ENCODE results near the gene FAM13A. TPM values are rescaled to one million over a fixed set of nuclear protein-coding genes. Genes with fewer than 3 reads are reported as not detected.

The FAM13A gene
- total and polyA plus RNA-seq, 2 of the 4 experiments (the other 2 are of a cell fraction), result 13.1 to 22.0 TPM

GRCh38 chr4:88999392-88999930, 57.5 kb downstream of the FAM13A start:
- H3K14ac ChIP-seq (replicated peaks; ENCODE audit: low read depth, low read length), result no peak overlapping the region
- peaks cover 3% of the 10 kb centered on the region; the same call in 1 of the 2 replicates for H3K36me3 ChIP-seq (ENCODE audit: control insufficient read depth, insufficient read depth, low read length)
- no peak overlapping the region for H3K56ac ChIP-seq (ENCODE audit: extremely low read depth, insufficient read depth, low read length)
- no peaks in the 10 kb centered on the region for H3K4me1 ChIP-seq (ENCODE audit: control insufficient read depth, insufficient read depth, low read length)
- H2BK20ac ChIP-seq (ENCODE audit: low read depth, low read length), result no peak overlapping the region
- H3K4me2 ChIP-seq (ENCODE audit: low read depth, low read length), result no peak overlapping the region
- no peak overlapping the region for H3K23ac ChIP-seq (ENCODE audit: low read depth, low read length)
- dilution Hi-C loops (cut with HindIII; ENCODE audit: low sequenced_read_pairs, unreplicated experiment) (no loop called here), intact Hi-C loops (cut with micrococcal nuclease) (no loop called here), in situ Hi-C loops (cut with MboI; ENCODE audit: low sequenced_read_pairs) (no loop called here)
- no CpG with 5 or more reads among the region's 2 CpGs for WGBS, 2 experiments (ENCODE audit: extremely low coverage in 2 of 2, insufficient read length in 1 of 2)
- no peak overlapping the region for H2AFZ ChIP-seq (replicated peaks; ENCODE audit: low read length, poor library complexity)
- no peak overlapping the region for H2AK9ac ChIP-seq (replicated peaks; ENCODE audit: low read depth, low read length, poor library complexity)
- no peaks in the 10 kb centered on the region for H3K27me3 ChIP-seq (ENCODE audit: control insufficient read depth, insufficient read depth, low read length)
- H2BK120ac ChIP-seq (ENCODE audit: low read depth, low read length), result no peak overlapping the region
- ChIA-PET POLR2A (ENCODE audit: unreplicated experiment) (interaction anchor here (0.5 kb wide), 1 partner anchor 26 kb away, joined by 8 read pairs; no protein-coding TSS in a partner anchor), CTCF (no interaction called here)
- no peaks in the 10 kb centered on the region for H3K79me1 ChIP-seq (ENCODE audit: low read depth in 1 of 2, low read length in 2 of 2)
- ATAC-seq (ENCODE audit: low read depth) (no peak), DNase-seq (no peak)
- H3K18ac ChIP-seq (ENCODE audit: low read depth, low read length), result no peak overlapping the region
- no peak overlapping the region for H4K5ac ChIP-seq (ENCODE audit: low read depth, low read length)
- no peak overlapping the region for H2BK15ac ChIP-seq (ENCODE audit: low read depth, low read length)
- no peaks in the 10 kb centered on the region for H3K9me1 ChIP-seq (ENCODE audit: insufficient read depth, low read length)
- H3K27ac ChIP-seq (ENCODE audit: insufficient read depth, low read length), result no peak overlapping the region
- H3K9ac ChIP-seq (ENCODE audit: low read depth, low read length), result no peak overlapping the region
- no peak overlapping the region for H2BK5ac ChIP-seq (ENCODE audit: low read depth, low read length, poor library complexity, severe bottlenecking)
- TF ChIP-seq CEBPB (IDR thresholded peaks at IDR 0.05; ENCODE audit: low read depth, low read length) (no peak), FOS (IDR thresholded peaks at IDR 0.05; ENCODE audit: low read depth, low read length) (no peak), MAFK (IDR thresholded peaks at IDR 0.05; ENCODE audit: low read depth, low read length) (no peak), MXI1 (IDR thresholded peaks at IDR 0.05; ENCODE audit: borderline replicate concordance, low read depth, low read length) (no peak), CTCF (conservative IDR thresholded peaks at IDR 0.05; ENCODE audit: low read depth, low read length) (no peak), RAD21 (IDR thresholded peaks at IDR 0.05; ENCODE audit: low read length) (no peak), RFX5 (IDR thresholded peaks at IDR 0.05; ENCODE audit: low read depth, low read length) (no peak), CHD1 (IDR thresholded peaks at IDR 0.05; ENCODE audit: low read depth, low read length) (no peak), NFE2L2 (IDR thresholded peaks at IDR 0.05; ENCODE audit: low read depth, low read length) (no peak), ELK1 (IDR thresholded peaks at IDR 0.05; ENCODE audit: borderline replicate concordance, low read depth, low read length) (no peak), RCOR1 (IDR thresholded peaks at IDR 0.05; ENCODE audit: insufficient replicate concordance, low read length) (no peak), MAZ (IDR thresholded peaks at IDR 0.05; ENCODE audit: borderline replicate concordance, low read depth, low read length) (no peak), BHLHE40 (IDR thresholded peaks at IDR 0.05; ENCODE audit: low read depth, low read length) (no peak), SMC3 (IDR thresholded peaks at IDR 0.05; ENCODE audit: low read depth, low read length) (no peak), POLR2A (IDR thresholded peaks at IDR 0.05; ENCODE audit: low read depth, low read length) (no peak)
- TF ChIP-seq, protein P1, sequence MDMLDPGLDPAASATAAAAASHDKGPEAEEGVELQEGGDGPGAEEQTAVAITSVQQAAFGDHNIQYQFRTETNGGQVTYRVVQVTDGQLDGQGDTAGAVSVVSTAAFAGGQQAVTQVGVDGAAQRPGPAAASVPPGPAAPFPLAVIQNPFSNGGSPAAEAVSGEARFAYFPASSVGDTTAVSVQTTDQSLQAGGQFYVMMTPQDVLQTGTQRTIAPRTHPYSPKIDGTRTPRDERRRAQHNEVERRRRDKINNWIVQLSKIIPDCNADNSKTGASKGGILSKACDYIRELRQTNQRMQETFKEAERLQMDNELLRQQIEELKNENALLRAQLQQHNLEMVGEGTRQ (IDR thresholded peaks at IDR 0.05; ENCODE audit: low read depth, low read length), result no peak
- H3K4ac ChIP-seq (ENCODE audit: low read depth, low read length), result no peak overlapping the region
- H3K4me3 ChIP-seq (ENCODE audit: insufficient read depth, low read depth, low read length), result no peak overlapping the region
- H2AK5ac ChIP-seq (ENCODE audit: low read depth, low read length), result no peak overlapping the region
- no peaks in the 10 kb centered on the region for H4K20me1 ChIP-seq (ENCODE audit: insufficient read depth, low read length)
- BruUV-seq (replicated peaks), result no TSS peak
- no peak overlapping the region for H4K8ac ChIP-seq (ENCODE audit: low read depth in 2 of 2, low read length in 2 of 2)
- no peak overlapping the region for H4K91ac ChIP-seq (ENCODE audit: insufficient read depth, low read depth, low read length)
- no peaks in the 10 kb centered on the region for H3K9me3 ChIP-seq (ENCODE audit: control insufficient read depth, insufficient read depth, low read length)

Measured in IMR-90 (cell line).